Endothelial cell of umbilical vein (primary cell): ENCODE measurements around the gene DENND4C. TPM values are rescaled to one million over a fixed set of nuclear protein-coding genes. Genes with fewer than 3 reads are reported as not detected.

ENCODE experiments used
- BruUV-seq: library from RNA; stranded (reverse); fragments of 400-500 nt; replicated peaks from 2 replicates; lab custom pipeline; 2021; lab: Mats Ljungman, UMichigan
- CTCF ChIA-PET: fragments of 300-600, 350-600 bp; sonication (Branson Sonifier 250); formaldehyde crosslinking; loops from one replicate; lab custom pipeline; 2021; ENCODE audit warnings: antibody characterized with exemption, inconsistent platforms; lab: Charles Lee
- POLR2A ChIA-PET: fragments of 300-600, 350-600 bp; sonication (Branson Sonifier 250); formaldehyde crosslinking; loops from one replicate; lab custom pipeline; 2021; ENCODE audit warnings: antibody characterized with exemption, inconsistent platforms; lab: Charles Lee
- DNase-seq: peaks from one replicate; pipeline ENCODE4 v3.0.0-alpha.2; 2011; ENCODE audit warnings: low read depth, low spot score
- FAIRE-seq: peaks from 2 replicates; lab custom pipeline; 2011; peaks lifted over from hg19 to GRCh38; lab: Jason Lieb, UNC
- H2AFZ ChIP-seq: 2 replicates; pipeline ENCODE4 v1.6.0; 2012; ENCODE audit warnings: low read depth, low read length, control low read depth, inconsistent platforms
- H3K27ac ChIP-seq: 2 replicates; pipeline ENCODE4 v1.5.1; 2011; ENCODE audit warnings: low read depth, mild to moderate bottlenecking, control low read depth, low read length, moderate library complexity; ENCODE audit not compliant: insufficient read depth
- H3K27me3 ChIP-seq, 2 experiments: 2 replicates each; pipeline versions ENCODE4 v1.6.0 to v1.6.1; 2011; ENCODE audit warnings: low read length in 2 of 2, mixed read lengths in 1 of 2; ENCODE audit not compliant: control insufficient read depth in 2 of 2, insufficient read depth in 2 of 2
- H3K36me3 ChIP-seq, 2 experiments: 2 replicates in 1 of 2; 3 replicates in 1 of 2; pipeline ENCODE4 v1.5.1; 2011; ENCODE audit warnings: low read length in 2 of 2, mild to moderate bottlenecking in 1 of 2, moderate library complexity in 1 of 2; ENCODE audit not compliant: control insufficient read depth in 2 of 2, insufficient read depth in 2 of 2; ENCODE audit errors: extremely low read depth in 1 of 2
- H3K4me1 ChIP-seq: 3 replicates; pipeline ENCODE4 v1.5.1; 2011; ENCODE audit warnings: mild to moderate bottlenecking, low read length; ENCODE audit not compliant: control insufficient read depth, insufficient read depth; ENCODE audit errors: extremely low read depth
- H3K4me2 ChIP-seq: 2 replicates; pipeline ENCODE4 v1.6.1; 2011; ENCODE audit warnings: low read length, control low read depth, mixed read lengths; ENCODE audit not compliant: insufficient read depth
- H3K4me3 ChIP-seq, 3 experiments: fragments of 200-600 bp in 1 of 3; sonication (generic), shearing (Covaris generic) in 1 of 3; replicated peaks in 1 of 3; 2 replicates each; pipeline ENCODE4 v1.5.1; 2011 to 2016; ENCODE audit warnings: control low read depth in 3 of 3, low read length in 3 of 3, mild to moderate bottlenecking in 2 of 3, inconsistent platforms in 1 of 3, low read depth in 1 of 3, moderate library complexity in 1 of 3; ENCODE audit not compliant: insufficient read depth in 1 of 3
- H3K79me2 ChIP-seq: 2 replicates; pipeline ENCODE4 v1.6.0; 2012; ENCODE audit warnings: low read length, inconsistent platforms; ENCODE audit not compliant: control insufficient read depth, insufficient read depth
- H3K9ac ChIP-seq: replicated peaks from 2 replicates; pipeline ENCODE3; 2011; ENCODE audit warnings: low read length, control low read depth; ENCODE audit not compliant: insufficient read depth; ENCODE audit errors: extremely low read depth
- H3K9me1 ChIP-seq: replicated peaks from 3 replicates; pipeline ENCODE4 v1.6.0; 2011; ENCODE audit warnings: mild to moderate bottlenecking, low read length; ENCODE audit not compliant: control insufficient read depth, insufficient read depth; ENCODE audit errors: extremely low read depth
- H3K9me3 ChIP-seq: replicated peaks from 2 replicates; pipeline ENCODE4 v1.5.1; 2012; ENCODE audit warnings: low read length, inconsistent platforms; ENCODE audit not compliant: control insufficient read depth, insufficient read depth
- H4K20me1 ChIP-seq: replicated peaks from 2 replicates; pipeline ENCODE3; 2011; ENCODE audit warnings: mild to moderate bottlenecking, low read length; ENCODE audit not compliant: control insufficient read depth, insufficient read depth; ENCODE audit errors: extremely low read depth
- CTCF ChIP-seq, 2 donors: IDR thresholded peaks; 1 replicate in 1 of 2; 2 replicates in 1 of 2; pipeline ENCODE4 v1.5.1; 2011; ENCODE audit warnings: low read length in 2 of 2, mild to moderate bottlenecking in 2 of 2, moderate library complexity in 2 of 2, control low read depth in 1 of 2, inconsistent platforms in 1 of 2, low read depth in 1 of 2; ENCODE audit not compliant: insufficient read depth in 1 of 2; ENCODE audit errors: extremely low read depth in 1 of 2
- EZH2 ChIP-seq: IDR thresholded peaks from 2 replicates; pipeline ENCODE4 v1.6.1; 2012; ENCODE audit warnings: borderline replicate concordance, low read depth, mild to moderate bottlenecking, moderate library complexity, low read length, inconsistent platforms; ENCODE audit not compliant: severe bottlenecking
- FOS ChIP-seq: IDR thresholded peaks from 2 replicates; pipeline ENCODE4 v1.6.1; 2011; ENCODE audit warnings: mild to moderate bottlenecking, low read length, moderate library complexity, borderline replicate concordance; ENCODE audit not compliant: insufficient read depth
- GATA2 ChIP-seq: IDR thresholded peaks from 2 replicates; pipeline ENCODE4 v1.7.0; 2011; ENCODE audit warnings: low read depth, mild to moderate bottlenecking, moderate library complexity, mixed read lengths, low read length; ENCODE audit not compliant: insufficient read length, insufficient read depth
- JUN ChIP-seq: IDR thresholded peaks from 2 replicates; pipeline ENCODE4 v1.6.1; 2011; ENCODE audit warnings: borderline replicate concordance, low read depth; ENCODE audit not compliant: insufficient read length, insufficient read depth
- MAX ChIP-seq: IDR thresholded peaks from 2 replicates; pipeline ENCODE4 v1.6.1; 2011; ENCODE audit not compliant: insufficient read depth, insufficient read length
- MYC ChIP-seq: IDR thresholded peaks from one replicate; pipeline ENCODE4 v1.6.1; 2011; ENCODE audit warnings: mild to moderate bottlenecking, low read depth, low read length
- POLR2A ChIP-seq: IDR thresholded peaks from 2 replicates; pipeline ENCODE4 v1.6.1; 2012; ENCODE audit warnings: low read depth, mild to moderate bottlenecking, control low read depth, low read length
- POLR2AphosphoS5 ChIP-seq: IDR thresholded peaks from 2 replicates; pipeline ENCODE4 v1.6.1; 2012; ENCODE audit warnings: low read depth, mild to moderate bottlenecking, control low read depth, low read length, moderate library complexity; ENCODE audit not compliant: insufficient read depth
- dilution Hi-C: fragments of 300-500 bp; cut with MboI; formaldehyde crosslinking; loops from one replicate; pipeline ENCODE4 v1.15.0; 2019; ENCODE audit warnings: low sequenced_read_pairs; ENCODE audit not compliant: extremely low pct_ligation_motif_present
- intact Hi-C: fragments of 100-400 bp; cut with micrococcal nuclease; formaldehyde crosslinking; loops from one replicate; pipeline ENCODE4 v1.10.0; 2022
- polyA plus RNA-seq, 4 experiments: library from polyadenylated mRNA; depleted of rRNA in 3 of 4; stranded (reverse) in 3 of 4; unstranded in 1 of 4; fragments of >200 nt; gene quantifications; 2 replicates each; pipeline versions ENCODE4 v1.2.1 to v1.2.3, GENCODE V29; 2011 to 2012; ENCODE audit warnings: missing spikeins in 1 of 4
- total RNA-seq: library from RNA; stranded (reverse); gene quantifications from 2 replicates; pipeline ENCODE4 v1.2.3, GENCODE V29; 2021

DENND4C gene
- total and polyA plus RNA-seq, 2 donors (not counting 3 experiments of a cell fraction or from before 2014, with no cell fraction given), result 9.6 to 36.8 TPM

- Histone ChIP-seq H4K20me1 (no peaks in the 10 kb centered on the region), H3K4me2 (no peak overlapping the region), H3K9me1 (no peaks in the 10 kb centered on the region), H2AFZ (no peak overlapping the region), H3K4me3 (no peak overlapping the region), H3K79me2 (no peaks in the 10 kb centered on the region), H3K9me3 (no peaks in the 10 kb centered on the region), H3K9ac (no peak overlapping the region), H3K27me3 (no peaks in the 10 kb centered on the region), H3K36me3 (no peaks in the 10 kb centered on the region), H3K27ac (no peak overlapping the region), H3K4me1 (peaks cover 14% of the 10 kb centered on the region)
- ChIA-PET POLR2A (no interaction called here), CTCF (interaction anchor here (1.3 kb wide), 1 partner anchor 60 kb away, joined by 4 read pairs; no protein-coding TSS in a partner anchor)
- TF ChIP-seq POLR2A (no peak), FOS (no peak)
- dilution Hi-C loops, result no loop called here
- intact Hi-C loops, result loop anchor here (5.0 kb wide), 1 partner anchor 913 kb away; no protein-coding TSS in a partner anchor
- DNase-seq, result no peak
- no peak for FAIRE-seq
- BruUV-seq, result no TSS peak
These were observed 175.3 kb downstream of the DENND4C start for GRCh38 chr9:19405771-19406170.

- H3K4me1 ChIP-seq, result peaks cover 21% of the 10 kb centered on the region
- ChIA-PET CTCF (interaction anchor here (0.8 to 1.4 kb wide), 2 partner anchors 18 to 22 kb away, joined by 3 to 4 read pairs; no protein-coding TSS in a partner anchor), POLR2A (interaction anchor here (1.2 kb wide), 1 partner anchor 49 kb away, joined by 3 read pairs; no protein-coding TSS in a partner anchor)
- no peak overlapping the region for H3K27ac ChIP-seq
- dilution Hi-C loops (no loop called here), intact Hi-C loops (loop anchor here (1.0 to 5.0 kb wide), 3 partner anchors 28 to 916 kb away; partner anchors contain the start of genes RPS6 and RRAGA)
- no peak for TF ChIP-seq MAX
- TF ChIP-seq FOS, result no peak
- TF ChIP-seq POLR2A, result no peak
- no peak for TF ChIP-seq EZH2
- TF ChIP-seq GATA2, result no peak
- TF ChIP-seq CTCF (IDR thresholded peaks at IDR 0.05; ENCODE audit: extremely low read depth in 1 of 2, insufficient read depth in 1 of 2, low read depth in 1 of 2, low read length in 2 of 2), result no peak
- TF ChIP-seq JUN, result no peak
- TF ChIP-seq POLR2AphosphoS5, result no peak
- no peak for TF ChIP-seq MYC
- DNase-seq (no peak), FAIRE-seq (peak; percentile 24)
- H3K79me2 ChIP-seq, result no peaks in the 10 kb centered on the region
- H3K27me3 ChIP-seq, result no peaks in the 10 kb centered on the region
- H2AFZ ChIP-seq, result peak overlapping the region; percentile 93
- H3K9me3 ChIP-seq, result no peaks in the 10 kb centered on the region
- H3K9me1 ChIP-seq, result no peaks in the 10 kb centered on the region
- no peaks in the 10 kb centered on the region for H3K36me3 ChIP-seq
- peak overlapping the region in 2 of 3 experiments; percentile 31 to 91 for H3K4me3 ChIP-seq
- no TSS peak for BruUV-seq
- peak overlapping the region; percentile 84 for H3K4me2 ChIP-seq
- H4K20me1 ChIP-seq, result no peaks in the 10 kb centered on the region
- H3K9ac ChIP-seq, result no peak overlapping the region
These were observed 177.8 kb downstream of the DENND4C start for GRCh38 chr9:19408316-19408692.
